Measurements from ENCODE around the gene SOD1. TPM values are rescaled to one million over a fixed set of nuclear protein-coding genes. Genes with fewer than 3 reads are reported as not detected.

The SOD1 gene
- total RNA-seq, 1 experiment from 2014 or later, result 271 TPM

DNA sequence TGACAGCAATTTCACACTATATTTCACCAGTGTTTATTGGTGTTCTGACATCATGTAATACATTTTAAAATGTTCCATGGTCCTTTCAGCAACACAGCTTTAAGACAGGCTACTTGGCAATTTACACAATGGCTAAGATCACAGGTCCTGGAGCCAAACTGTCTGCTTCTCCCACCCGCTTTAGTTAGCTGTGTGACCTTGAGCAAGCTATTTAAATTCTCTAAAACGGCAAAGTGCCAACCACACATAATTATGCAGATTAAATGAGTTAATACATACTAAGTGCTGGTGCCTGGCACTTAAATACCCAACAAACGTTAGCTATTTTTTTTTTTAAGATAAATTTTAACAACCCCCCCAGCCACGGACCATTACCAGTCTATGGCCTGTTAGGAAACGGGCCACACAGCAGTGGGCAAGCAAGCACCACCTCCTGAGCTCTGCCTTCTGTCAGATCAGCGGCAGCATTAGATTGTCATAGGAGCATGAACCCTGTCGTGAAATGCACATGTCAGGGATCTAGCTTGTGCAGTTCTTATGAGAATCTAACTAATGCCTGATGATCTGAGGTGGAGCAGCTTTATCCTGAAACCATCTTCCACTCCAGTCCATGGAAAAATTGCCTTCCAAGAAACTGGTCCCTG, 26.9 kb downstream of the SOD1 start:
- no peaks in the 10 kb centered on the region for H3K4me1 ChIP-seq
- H3K36me3 ChIP-seq, result peaks cover 86% of the 10 kb centered on the region
- no peaks in the 10 kb centered on the region for H3K27me3 ChIP-seq
- H3K9me3 ChIP-seq (replicated peaks), result no peaks in the 10 kb centered on the region
- no peak for DNase-seq
- H3K27ac ChIP-seq, result no peak overlapping the region
- H3K4me3 ChIP-seq, result no peak overlapping the region

DNA sequence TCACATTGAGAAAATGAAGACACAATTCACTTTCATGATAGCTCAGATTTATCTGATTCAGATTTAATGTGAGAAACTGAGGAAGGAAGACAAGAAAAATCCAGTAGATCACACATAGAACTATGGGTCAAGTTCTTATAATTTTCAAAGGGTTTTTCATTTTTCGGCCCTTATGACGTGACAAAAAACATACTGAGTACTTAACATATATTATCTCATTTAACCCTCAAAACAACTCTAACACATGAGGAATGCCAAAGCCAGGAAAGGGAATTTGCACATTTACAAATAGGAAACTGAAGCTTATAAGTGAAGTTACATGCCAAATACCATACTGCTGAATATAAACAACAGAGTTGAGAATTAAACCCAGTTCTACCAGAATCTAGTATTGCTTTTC, 27.6 kb downstream of the SOD1 start:
- no peaks in the 10 kb centered on the region for H3K9me3 ChIP-seq (replicated peaks)
- no peaks in the 10 kb centered on the region for H3K4me1 ChIP-seq
- no peaks in the 10 kb centered on the region for H3K27me3 ChIP-seq
- H3K36me3 ChIP-seq, result peaks cover 89% of the 10 kb centered on the region
- no peak for DNase-seq
- no peak overlapping the region for H3K27ac ChIP-seq
- H3K4me3 ChIP-seq, result no peak overlapping the region

DNA sequence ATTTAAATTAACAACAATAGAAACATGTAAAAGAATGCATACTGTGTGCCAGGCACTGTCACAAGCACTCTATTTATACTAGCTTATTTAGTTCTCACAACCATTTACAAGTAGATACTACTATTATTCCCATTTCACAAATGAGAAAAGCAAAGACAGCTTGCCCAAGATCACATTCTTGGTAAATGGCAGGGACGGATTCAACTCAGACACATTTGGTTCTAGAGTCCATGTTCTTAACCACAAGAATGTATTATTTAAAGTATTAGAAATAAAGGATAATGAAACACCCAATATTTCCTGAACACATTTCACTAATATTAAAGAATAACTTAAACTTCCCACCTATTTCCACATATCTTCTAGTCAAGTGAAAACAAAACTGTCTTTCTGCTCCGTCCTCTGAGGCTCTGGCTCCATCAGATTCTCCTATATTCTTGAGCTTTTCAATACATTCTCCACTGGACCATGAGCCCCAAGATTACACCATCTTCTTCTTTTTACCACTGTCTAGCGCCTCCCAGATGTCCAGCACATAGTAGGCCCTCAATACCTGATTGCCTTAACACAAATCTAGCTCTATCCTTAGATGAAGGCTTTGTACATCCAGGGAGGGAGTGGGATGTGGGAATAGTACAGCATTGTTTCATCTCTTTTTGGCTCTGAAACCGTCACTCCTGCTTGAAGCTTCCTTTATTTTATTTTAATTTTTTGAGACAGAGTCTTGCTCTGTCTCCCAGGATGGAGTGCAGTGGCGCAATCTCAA, 29.3 kb downstream of the SOD1 start:
- Histone ChIP-seq H3K4me1 (no peaks in the 10 kb centered on the region), H3K9me3 (replicated peaks) (no peaks in the 10 kb centered on the region), H3K27ac (no peak overlapping the region), H3K36me3 (peaks cover 89% of the 10 kb centered on the region), H3K27me3 (no peaks in the 10 kb centered on the region), H3K4me3 (no peak overlapping the region)
- DNase-seq, result no peak

DNA sequence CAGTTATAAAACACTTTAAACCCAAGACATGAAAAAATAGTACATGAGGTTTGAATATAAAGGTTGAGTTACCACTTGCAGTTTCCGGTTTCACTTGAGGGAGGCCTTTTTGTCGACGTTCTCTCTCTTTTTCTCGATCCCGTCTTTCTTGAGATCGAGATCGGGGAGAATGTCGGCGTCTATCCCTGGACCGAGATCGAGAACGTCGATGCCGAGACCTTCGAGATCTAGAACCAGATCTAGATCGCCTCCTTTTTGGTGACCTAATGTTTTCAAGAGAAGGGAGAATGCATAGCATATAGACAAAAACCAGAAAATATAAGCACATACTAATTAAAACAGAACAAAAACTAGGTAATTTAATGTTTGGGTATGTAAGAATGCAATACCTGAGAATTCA, 33.7 kb downstream of the SOD1 start:
- H3K4me1 ChIP-seq, result no peaks in the 10 kb centered on the region
- no peak for DNase-seq
- H3K27me3 ChIP-seq, result no peaks in the 10 kb centered on the region
- no peaks in the 10 kb centered on the region for H3K9me3 ChIP-seq (replicated peaks)
- peaks cover 93% of the 10 kb centered on the region for H3K36me3 ChIP-seq
- H3K4me3 ChIP-seq, result no peak overlapping the region
- no peak overlapping the region for H3K27ac ChIP-seq

DNA sequence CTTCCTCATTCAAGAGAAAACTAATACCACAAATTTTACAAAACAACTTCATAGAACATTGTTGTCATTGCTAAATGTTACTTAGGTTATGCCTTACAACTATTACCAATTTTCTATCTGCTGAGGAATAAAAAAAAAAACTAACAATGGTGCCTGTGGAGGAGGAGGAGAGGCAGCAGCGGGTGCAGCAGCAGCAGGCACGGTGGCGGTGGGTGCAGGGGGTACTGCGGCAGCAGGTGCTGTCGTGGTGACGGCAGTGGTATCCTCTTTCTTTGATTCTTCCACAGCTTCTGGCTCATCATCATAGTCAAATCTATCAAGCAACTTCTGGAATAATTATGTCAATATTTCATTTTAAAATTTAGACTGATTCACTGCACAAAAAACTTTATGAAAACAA, 36.9 kb downstream of the SOD1 start:
- Histone ChIP-seq H3K36me3 (peaks cover 91% of the 10 kb centered on the region), H3K27me3 (no peaks in the 10 kb centered on the region), H3K27ac (no peak overlapping the region), H3K4me1 (no peaks in the 10 kb centered on the region), H3K4me3 (no peak overlapping the region), H3K9me3 (replicated peaks) (no peaks in the 10 kb centered on the region)
- no peak for DNase-seq

DNA sequence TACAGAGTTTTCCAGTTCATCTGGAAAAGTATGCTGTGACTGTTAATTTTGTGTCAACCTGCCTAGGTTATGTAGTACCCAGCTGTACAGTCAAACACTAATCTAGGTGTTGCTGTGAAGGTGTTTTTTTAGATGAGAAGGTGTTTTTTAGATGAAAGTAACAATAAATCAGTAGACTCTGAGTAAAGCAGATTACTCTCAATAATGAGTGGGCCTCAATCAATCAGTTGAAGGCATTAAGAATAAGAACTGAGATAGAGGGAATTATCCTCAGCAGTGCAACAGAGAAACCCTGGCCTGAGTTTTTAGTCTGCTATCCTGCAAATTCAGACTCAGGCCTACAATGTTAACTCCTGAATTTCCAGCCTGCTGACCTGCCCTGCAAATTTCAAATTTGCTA, 39.0 kb downstream of the SOD1 start:
- DNase-seq, result no peak
- Histone ChIP-seq H3K27me3 (no peaks in the 10 kb centered on the region), H3K4me3 (no peak overlapping the region), H3K36me3 (peaks cover 91% of the 10 kb centered on the region), H3K27ac (no peak overlapping the region), H3K4me1 (no peaks in the 10 kb centered on the region), H3K9me3 (replicated peaks) (no peaks in the 10 kb centered on the region)

DNA sequence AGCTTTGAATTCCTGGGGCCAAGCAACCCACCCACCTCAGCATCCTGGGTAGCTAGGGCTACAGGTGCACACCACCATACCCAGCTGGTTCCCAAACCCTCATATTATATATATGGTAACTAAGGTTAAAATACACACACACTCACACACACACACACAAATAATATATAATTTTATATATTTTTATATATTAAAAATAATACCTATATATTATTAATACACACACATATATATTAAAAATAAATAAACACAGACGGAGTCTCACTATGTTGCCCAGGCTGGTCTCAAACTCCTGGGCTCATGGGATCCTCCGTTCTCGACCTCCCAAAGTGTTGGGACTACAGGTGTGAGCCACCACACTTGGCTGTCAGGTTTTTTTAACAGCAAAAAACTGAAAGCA, 40.5 kb downstream of the SOD1 start:
- no peak for DNase-seq
- H3K4me1 ChIP-seq, result no peaks in the 10 kb centered on the region
- H3K27ac ChIP-seq, result no peak overlapping the region
- H3K4me3 ChIP-seq, result no peak overlapping the region
- H3K27me3 ChIP-seq, result no peaks in the 10 kb centered on the region
- no peaks in the 10 kb centered on the region for H3K9me3 ChIP-seq (replicated peaks)
- H3K36me3 ChIP-seq, result peaks cover 80% of the 10 kb centered on the region

DNA sequence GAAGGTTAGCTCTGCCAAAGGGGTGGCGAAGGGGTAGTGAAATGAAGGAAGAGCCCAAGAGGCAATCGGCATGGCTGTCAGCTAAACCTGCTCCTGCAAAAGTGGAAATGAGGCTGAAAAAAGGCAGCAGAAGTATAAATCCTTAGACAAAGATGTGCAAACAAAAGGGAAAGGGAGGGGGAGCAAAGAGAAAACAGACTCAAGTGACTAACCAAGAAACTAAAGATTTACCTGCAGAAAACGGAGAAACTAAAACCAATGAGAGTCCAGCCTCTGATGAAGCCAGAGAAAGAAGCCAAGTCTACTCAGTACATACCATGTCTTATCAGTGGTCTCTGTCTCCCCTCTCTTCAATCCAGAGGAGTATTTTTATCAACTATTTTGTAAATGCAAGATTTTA, 47.1 kb downstream of the SOD1 start:
- Histone ChIP-seq H3K36me3 (peaks cover 27% of the 10 kb centered on the region), H3K27me3 (no peaks in the 10 kb centered on the region), H3K9me3 (replicated peaks) (no peaks in the 10 kb centered on the region), H3K4me1 (no peaks in the 10 kb centered on the region), H3K4me3 (no peak overlapping the region), H3K27ac (no peak overlapping the region)
- no peak for DNase-seq

DNA sequence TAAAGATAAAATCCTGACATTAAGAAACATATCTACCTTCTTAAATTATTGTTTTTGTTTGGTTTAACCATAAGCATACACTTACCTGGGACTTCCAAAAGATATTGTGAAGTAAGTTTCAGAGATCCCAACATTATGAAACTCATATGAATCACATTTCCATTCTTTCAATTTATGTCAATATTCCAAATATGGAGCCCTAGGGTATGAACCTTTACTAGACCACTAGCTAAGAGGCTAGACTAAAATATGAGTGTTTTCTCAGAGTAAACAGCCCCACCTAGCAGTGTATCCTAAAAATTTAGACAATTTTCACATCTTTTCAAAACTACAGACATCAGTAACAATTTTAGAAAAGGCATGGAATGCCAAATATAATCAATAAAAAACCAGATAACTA, 48.0 kb downstream of the SOD1 start:
- no peak for DNase-seq
- H3K36me3 ChIP-seq, result peaks cover 17% of the 10 kb centered on the region
- no peaks in the 10 kb centered on the region for H3K9me3 ChIP-seq (replicated peaks)
- H3K27me3 ChIP-seq, result no peaks in the 10 kb centered on the region
- no peak overlapping the region for H3K4me3 ChIP-seq
- no peak overlapping the region for H3K27ac ChIP-seq
- H3K4me1 ChIP-seq, result no peaks in the 10 kb centered on the region

DNA sequence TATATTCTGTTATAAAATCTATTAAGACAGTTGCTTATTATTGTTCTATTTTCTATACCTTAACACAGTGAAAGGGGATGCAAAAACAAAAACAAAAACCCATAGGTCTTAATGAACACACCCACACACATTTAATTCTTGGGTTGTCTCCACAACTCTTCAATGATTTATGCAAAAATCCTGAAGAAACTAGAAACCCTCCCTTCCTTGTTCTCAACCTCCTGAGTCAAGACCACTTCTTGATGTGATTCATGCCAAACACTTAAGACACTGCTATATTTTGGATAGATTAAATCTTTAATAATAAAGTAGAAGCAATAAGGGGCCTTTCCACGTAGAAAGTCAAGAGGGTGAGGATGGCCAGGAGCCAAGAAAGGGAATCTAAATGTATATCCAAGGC, 49.0 kb downstream of the SOD1 start:
- Histone ChIP-seq H3K9me3 (replicated peaks) (no peaks in the 10 kb centered on the region), H3K27ac (no peak overlapping the region), H3K4me1 (no peaks in the 10 kb centered on the region), H3K27me3 (no peaks in the 10 kb centered on the region), H3K4me3 (no peak overlapping the region), H3K36me3 (peaks cover 7% of the 10 kb centered on the region)
- no peak for DNase-seq

DNA sequence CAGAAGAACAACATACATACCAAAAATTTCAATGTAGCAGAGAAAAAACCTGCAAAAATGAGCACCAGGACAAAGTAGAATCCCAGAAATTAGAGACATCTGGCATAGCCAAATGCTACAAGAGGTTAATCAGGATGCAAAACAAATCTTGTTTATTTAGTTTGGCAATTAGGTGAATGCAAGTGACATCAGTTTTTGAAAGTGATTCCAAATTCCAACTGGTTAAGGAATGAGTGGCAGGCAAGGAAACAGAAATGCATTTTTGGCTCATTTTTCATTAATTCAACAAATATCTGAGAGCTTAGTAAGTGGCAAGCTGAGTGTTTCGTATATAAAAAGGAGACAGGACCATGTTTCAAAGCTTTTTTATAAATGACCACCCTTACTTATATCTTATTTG, 51.1 kb downstream of the SOD1 start:
- Histone ChIP-seq H3K4me3 (no peak overlapping the region), H3K36me3 (0 out of 2 replicates have a peak, but pooled peaks cover 2% of the 10 kb centered on the region), H3K9me3 (replicated peaks) (0 out of 2 replicates have a peak, but pooled peaks cover 4% of the 10 kb centered on the region), H3K27me3 (no peaks in the 10 kb centered on the region), H3K4me1 (peaks cover 3% of the 10 kb centered on the region; the same call in 1 of the 2 replicates), H3K27ac (no peak overlapping the region)
- DNase-seq, result no peak

DNA sequence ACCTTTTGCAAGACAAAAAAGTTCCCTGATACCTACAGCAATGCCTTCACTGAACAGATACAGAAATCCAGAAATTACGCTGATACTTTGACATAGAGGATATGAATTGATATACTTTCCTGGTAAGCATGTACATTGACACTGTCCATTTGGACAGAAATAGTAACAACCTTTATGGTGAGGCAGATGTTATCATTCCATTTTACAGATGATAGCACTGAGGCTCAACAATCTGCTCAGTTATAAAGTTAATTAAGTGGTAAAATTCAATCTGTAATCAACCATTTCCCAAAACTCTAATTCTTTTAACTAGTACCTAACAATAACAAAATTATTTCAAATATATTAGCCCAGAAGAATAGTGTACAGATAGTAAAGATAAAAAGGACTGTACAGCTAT, 51.8 kb downstream of the SOD1 start:
- Histone ChIP-seq H3K27me3 (no peaks in the 10 kb centered on the region), H3K4me3 (no peak overlapping the region), H3K9me3 (replicated peaks) (0 out of 2 replicates have a peak, but pooled peaks cover 4% of the 10 kb centered on the region), H3K36me3 (0 out of 2 replicates have a peak, but pooled peaks cover 2% of the 10 kb centered on the region), H3K4me1 (peaks cover 3% of the 10 kb centered on the region; the same call in 1 of the 2 replicates), H3K27ac (no peak overlapping the region)
- no peak for DNase-seq

DNA sequence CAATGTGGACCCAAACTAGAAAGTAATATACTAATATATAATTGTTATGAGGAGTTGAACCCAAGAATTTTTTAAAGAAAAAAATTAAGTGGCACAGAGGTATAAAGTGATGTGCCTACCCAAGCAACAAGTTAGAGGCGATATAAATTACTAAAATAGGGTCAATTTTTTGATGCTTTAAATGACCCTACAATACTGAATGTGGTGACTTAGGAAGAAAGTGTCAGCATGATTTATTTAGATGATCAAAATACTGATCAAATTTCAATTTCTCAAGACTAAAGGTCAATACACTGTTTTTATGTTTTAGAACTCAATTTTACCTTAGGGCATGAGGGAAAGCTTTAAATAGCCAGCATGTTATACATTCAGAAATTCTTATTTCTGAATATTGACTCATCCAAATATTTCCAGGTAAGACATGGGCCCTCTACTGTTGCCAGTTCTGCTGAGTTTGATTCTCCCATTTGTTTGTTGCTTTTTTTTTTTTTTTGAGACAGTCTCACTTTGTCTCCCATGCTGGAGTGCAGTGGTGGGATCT, 52.3 kb downstream of the SOD1 start:
- H3K27ac ChIP-seq, result no peak overlapping the region
- H3K36me3 ChIP-seq, result 0 out of 2 replicates have a peak, but pooled peaks cover 2% of the 10 kb centered on the region
- H3K4me1 ChIP-seq, result peaks cover 3% of the 10 kb centered on the region; the same call in 1 of the 2 replicates
- H3K9me3 ChIP-seq (replicated peaks), result 0 out of 2 replicates have a peak, but pooled peaks cover 4% of the 10 kb centered on the region
- DNase-seq, result no peak
- no peak overlapping the region for H3K4me3 ChIP-seq
- H3K27me3 ChIP-seq, result no peaks in the 10 kb centered on the region

DNA sequence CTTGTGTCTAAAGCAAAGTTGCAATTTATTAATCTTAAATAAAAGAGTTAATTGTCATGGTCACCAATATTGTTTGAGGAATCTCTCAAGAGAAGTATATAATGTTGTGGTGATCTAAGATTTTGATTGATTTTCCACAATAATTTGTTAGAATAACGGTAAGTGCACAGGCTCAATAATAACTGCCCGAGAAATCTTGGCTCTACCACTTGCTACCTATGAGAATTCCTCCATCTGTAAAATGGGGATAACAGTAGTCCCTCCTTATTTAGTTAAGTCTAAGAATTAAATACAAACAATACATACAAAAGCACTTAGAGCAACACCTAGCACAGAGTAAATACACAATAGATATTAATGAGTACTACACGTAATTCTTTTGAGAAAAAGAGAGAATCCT, 53.6 kb downstream of the SOD1 start:
- no peak for DNase-seq
- 0 out of 2 replicates have a peak, but pooled peaks cover 2% of the 10 kb centered on the region for H3K36me3 ChIP-seq
- peaks cover 3% of the 10 kb centered on the region; the same call in 1 of the 2 replicates for H3K4me1 ChIP-seq
- no peaks in the 10 kb centered on the region for H3K27me3 ChIP-seq
- no peak overlapping the region for H3K27ac ChIP-seq
- 0 out of 2 replicates have a peak, but pooled peaks cover 4% of the 10 kb centered on the region for H3K9me3 ChIP-seq (replicated peaks)
- H3K4me3 ChIP-seq, result no peak overlapping the region

Data from SJCRH30 (cell line).